CD4-positive, alpha-beta memory T cell (primary cell): ENCODE results near the gene SLX4IP. TPM values are rescaled to one million over a fixed set of nuclear protein-coding genes. Genes with fewer than 3 reads are reported as not detected.

ENCODE experiments used
- CTCF ChIA-PET: fragments of 350-600 bp; sonication (Branson Sonifier 250); formaldehyde crosslinking; loops from one replicate; lab custom pipeline; 2021; ENCODE audit warnings: inconsistent platforms; ENCODE audit not compliant: partially characterized antibody; lab: Charles Lee
- POLR2A ChIA-PET: fragments of 350-600 bp; sonication (Branson Sonifier 250); formaldehyde crosslinking; loops from one replicate; lab custom pipeline; 2021; ENCODE audit not compliant: partially characterized antibody; lab: Charles Lee
- DNase-seq, 5 donors: peaks; one replicate each; pipeline versions ENCODE4 v3.0.0 to v3.0.0-alpha.2; 2020 to 2022; ENCODE audit warnings: mixed read lengths in 1 of 5
- H3K27ac ChIP-seq: one replicate; pipeline ENCODE4 v1.7.0; 2013; ENCODE audit warnings: low read depth, low read length
- H3K27me3 ChIP-seq: 2 replicates; pipeline ENCODE4 v1.7.0; 2013; ENCODE audit warnings: mild to moderate bottlenecking, low read length, moderate library complexity; ENCODE audit not compliant: insufficient read depth
- H3K36me3 ChIP-seq: 2 replicates; pipeline ENCODE4 v1.7.0; 2013; ENCODE audit warnings: mild to moderate bottlenecking, low read length, moderate library complexity; ENCODE audit not compliant: insufficient read depth
- H3K4me1 ChIP-seq: 2 replicates; pipeline ENCODE4 v1.7.0; 2013; ENCODE audit warnings: mild to moderate bottlenecking, low read length, moderate library complexity; ENCODE audit not compliant: insufficient read depth
- H3K4me3 ChIP-seq, 2 donors: one replicate each; pipeline ENCODE4 v1.7.0; 2013; ENCODE audit warnings: low read length in 2 of 2, mild to moderate bottlenecking in 1 of 2
- H3K9me3 ChIP-seq, 2 donors: one replicate each; pipeline ENCODE4 v1.7.0; 2013; ENCODE audit warnings: low read length in 2 of 2, control low read depth in 1 of 2; ENCODE audit not compliant: control insufficient read depth in 1 of 2
- H3K27ac Mint-ChIP-seq, 7 donors: one replicate each; pipeline ENCODE4 v1.8.0; 2020 to 2021; ENCODE audit warnings: mixed read lengths in 7 of 7, mild to moderate bottlenecking in 6 of 7, inconsistent platforms in 3 of 7, moderate library complexity in 3 of 7
- H3K27me3 Mint-ChIP-seq, 2 donors: one replicate each; pipeline ENCODE4 v1.8.0; 2020 to 2021; ENCODE audit warnings: mixed read lengths in 2 of 2
- H3K36me3 Mint-ChIP-seq, 2 donors: one replicate each; pipeline ENCODE4 v1.8.0; 2020 to 2021; ENCODE audit warnings: mixed read lengths in 2 of 2, inconsistent platforms in 1 of 2, mild to moderate bottlenecking in 1 of 2
- H3K4me1 Mint-ChIP-seq, 4 donors: one replicate each; pipeline ENCODE4 v1.8.0; 2020 to 2021; ENCODE audit warnings: mixed read lengths in 4 of 4, mild to moderate bottlenecking in 1 of 4
- H3K4me3 Mint-ChIP-seq, 8 donors: one replicate each; pipeline ENCODE4 v1.8.0; 2020 to 2021; ENCODE audit warnings: mixed read lengths in 8 of 8, mild to moderate bottlenecking in 7 of 8, moderate library complexity in 6 of 8, inconsistent platforms in 3 of 8
- H3K9me3 Mint-ChIP-seq, 8 donors: one replicate each; pipeline ENCODE4 v1.8.0; 2020 to 2021; ENCODE audit warnings: mixed read lengths in 8 of 8, mild to moderate bottlenecking in 5 of 8, inconsistent platforms in 3 of 8, moderate library complexity in 1 of 8
- intact Hi-C: fragments of 100-400 bp; cut with micrococcal nuclease; formaldehyde crosslinking; loops from one replicate; pipeline ENCODE4 v1.15.1; 2023
- polyA plus RNA-seq, 2 donors: library from polyadenylated mRNA; unstranded; fragments of 300-500 nt; fragmentation: Illumina TruSeq; gene quantifications; one replicate each; pipeline ENCODE4 v1.2.3, GENCODE V29; 2021
- total RNA-seq, 2 experiments: library from RNA; stranded (reverse); gene quantifications; one replicate each; pipeline ENCODE4 v1.2.3, GENCODE V29; 2021

Gene SLX4IP
- total and polyA plus RNA-seq, 4 experiments from 2014 or later = 1.5 to 6.6 (median 4.0) TPM

- Histone ChIP-seq H3K27ac (no peak overlapping the region), H3K4me3 (no peak overlapping the region), H3K9me3 (no peaks in the 10 kb centered on the region), H3K4me1 (no peaks in the 10 kb centered on the region), H3K36me3 (no peaks in the 10 kb centered on the region), H3K27me3 (no peaks in the 10 kb centered on the region)
- Mint-ChIP-seq H3K27ac (no peak overlapping the region), H3K4me1 (no peaks in the 10 kb centered on the region), H3K4me3 (no peak overlapping the region), H3K9me3 (no peaks in the 10 kb centered on the region), H3K36me3 (peaks cover 0 to 5% of the 10 kb centered on the region in 2 donors), H3K27me3 (no peaks in the 10 kb centered on the region)
- DNase-seq = no peak
- intact Hi-C loops = no loop called here
- ChIA-PET CTCF (no interaction called here), POLR2A (no interaction called here)
These were observed 204.8 kb downstream of the SLX4IP start for GRCh38 chr20:10639737-10640556.

- H3K27me3 ChIP-seq = no peaks in the 10 kb centered on the region
- no peak overlapping the region for H3K27ac ChIP-seq
- Mint-ChIP-seq H3K4me1 (no peaks in the 10 kb centered on the region), H3K27me3 (no peaks in the 10 kb centered on the region), H3K27ac (no peak overlapping the region), H3K36me3 (peaks cover 0 to 5% of the 10 kb centered on the region in 2 donors), H3K9me3 (no peaks in the 10 kb centered on the region), H3K4me3 (no peak overlapping the region)
- ChIA-PET POLR2A (no interaction called here), CTCF (no interaction called here)
- no peaks in the 10 kb centered on the region for H3K4me1 ChIP-seq
- no peak overlapping the region for H3K4me3 ChIP-seq
- H3K36me3 ChIP-seq = no peaks in the 10 kb centered on the region
- intact Hi-C loops = no loop called here
- DNase-seq = no peak
- H3K9me3 ChIP-seq = no peaks in the 10 kb centered on the region
These were observed 205.8 kb downstream of the SLX4IP start for GRCh38 chr20:10640897-10641296.

- POLR2A ChIA-PET = no interaction called here
- intact Hi-C loops = no loop called here
- H3K9me3 ChIP-seq = no peaks in the 10 kb centered on the region
These were observed 206.4 kb downstream of the SLX4IP start for GRCh38 chr20:10641467-10641866.

GRCh38 chr20:10641893-10642292, 206.8 kb downstream of the SLX4IP start:
- H3K36me3 ChIP-seq = no peaks in the 10 kb centered on the region
- ChIA-PET POLR2A (no interaction called here), CTCF (no interaction called here)
- no peaks in the 10 kb centered on the region for H3K4me1 Mint-ChIP-seq
- H3K27me3 Mint-ChIP-seq = no peaks in the 10 kb centered on the region
- H3K27me3 ChIP-seq = no peaks in the 10 kb centered on the region
- no peak for DNase-seq
- no peak overlapping the region for H3K4me3 Mint-ChIP-seq
- no peaks in the 10 kb centered on the region for H3K9me3 Mint-ChIP-seq
- H3K36me3 Mint-ChIP-seq = peaks cover 0 to 5% of the 10 kb centered on the region in 2 donors
- no peak overlapping the region for H3K27ac Mint-ChIP-seq
- no peak overlapping the region for H3K4me3 ChIP-seq
- no peak overlapping the region for H3K27ac ChIP-seq
- intact Hi-C loops = no loop called here
- no peaks in the 10 kb centered on the region for H3K4me1 ChIP-seq
- no peaks in the 10 kb centered on the region for H3K9me3 ChIP-seq

More at GRCh38 chr20:10641467-10641866, 206.4 kb downstream of the SLX4IP start:
- Histone ChIP-seq H3K27me3 (no peaks in the 10 kb centered on the region), H3K4me3 (no peak overlapping the region), H3K4me1 (no peaks in the 10 kb centered on the region), H3K36me3 (no peaks in the 10 kb centered on the region), H3K27ac (no peak overlapping the region)
- H3K4me1 Mint-ChIP-seq = no peaks in the 10 kb centered on the region
- no peaks in the 10 kb centered on the region for H3K27me3 Mint-ChIP-seq
- H3K27ac Mint-ChIP-seq = no peak overlapping the region
- CTCF ChIA-PET = no interaction called here
- no peak for DNase-seq
- no peaks in the 10 kb centered on the region for H3K9me3 Mint-ChIP-seq
- peaks cover 0 to 5% of the 10 kb centered on the region in 2 donors for H3K36me3 Mint-ChIP-seq
- H3K4me3 Mint-ChIP-seq = no peak overlapping the region

- CTCF ChIA-PET = no interaction called here
- Histone ChIP-seq H3K9me3 (no peaks in the 10 kb centered on the region), H3K27ac (no peak overlapping the region), H3K4me1 (no peaks in the 10 kb centered on the region), H3K4me3 (no peak overlapping the region), H3K27me3 (no peaks in the 10 kb centered on the region), H3K36me3 (no peaks in the 10 kb centered on the region)
- POLR2A ChIA-PET = no interaction called here
- Mint-ChIP-seq H3K4me3 (no peak overlapping the region), H3K27ac (no peak overlapping the region), H3K36me3 (peaks cover 0 to 5% of the 10 kb centered on the region in 2 donors), H3K9me3 (no peaks in the 10 kb centered on the region), H3K27me3 (peaks cover 0 to 4% of the 10 kb centered on the region in 2 donors), H3K4me1 (no peaks in the 10 kb centered on the region)
- DNase-seq = no peak
- intact Hi-C loops = no loop called here
These were observed 207.9 kb downstream of the SLX4IP start for GRCh38 chr20:10642856-10643559.

GRCh38 chr20:10643560-10643873, 208.4 kb downstream of the SLX4IP start:
- no peaks in the 10 kb centered on the region for H3K4me1 ChIP-seq
- H3K4me3 ChIP-seq = no peak overlapping the region
- CTCF ChIA-PET = no interaction called here
- no peaks in the 10 kb centered on the region for H3K9me3 Mint-ChIP-seq
- H3K27ac ChIP-seq = no peak overlapping the region
- H3K9me3 ChIP-seq = no peaks in the 10 kb centered on the region
- no peak for DNase-seq
- no peaks in the 10 kb centered on the region for H3K36me3 ChIP-seq
- no peaks in the 10 kb centered on the region for H3K27me3 ChIP-seq
- no peak overlapping the region for H3K4me3 Mint-ChIP-seq
- no peaks in the 10 kb centered on the region for H3K4me1 Mint-ChIP-seq
- intact Hi-C loops = no loop called here
- peaks cover 0 to 5% of the 10 kb centered on the region in 2 donors for H3K36me3 Mint-ChIP-seq
- H3K27ac Mint-ChIP-seq = no peak overlapping the region
- POLR2A ChIA-PET = no interaction called here
- peaks cover 3 to 4% of the 10 kb centered on the region in 2 donors for H3K27me3 Mint-ChIP-seq

GRCh38 chr20:10644458-10645204, 209.5 kb downstream of the SLX4IP start:
- Histone ChIP-seq H3K36me3 (no peaks in the 10 kb centered on the region), H3K27ac (no peak overlapping the region), H3K4me3 (no peak overlapping the region), H3K27me3 (no peaks in the 10 kb centered on the region), H3K9me3 (no peaks in the 10 kb centered on the region), H3K4me1 (no peaks in the 10 kb centered on the region)
- no peak overlapping the region for H3K27ac Mint-ChIP-seq
- intact Hi-C loops = no loop called here
- DNase-seq = no peak
- no peak overlapping the region for H3K4me3 Mint-ChIP-seq
- ChIA-PET POLR2A (no interaction called here), CTCF (no interaction called here)
- no peaks in the 10 kb centered on the region for H3K9me3 Mint-ChIP-seq
- H3K36me3 Mint-ChIP-seq = peaks cover 0 to 5% of the 10 kb centered on the region in 2 donors
- H3K27me3 Mint-ChIP-seq = peaks cover 3 to 9% of the 10 kb centered on the region in 2 donors
- no peaks in the 10 kb centered on the region for H3K4me1 Mint-ChIP-seq
